GM23338 (cell line): ENCODE data around the gene HDAC9. TPM values are rescaled to one million over a fixed set of nuclear protein-coding genes. Genes with fewer than 3 reads are reported as not detected.

Source experiments
- ATAC-seq: fragments of 200-7000 bp; cut with Tn5 transposase; 3 replicates; pipeline ENCODE4 v1.9.1; 2020
- DNase-seq: peaks from one replicate; pipeline ENCODE4 v3.0.0-alpha.2; 2015; ENCODE audit warnings: low spot score
- H2AFZ ChIP-seq: fragments of 200-600 bp; sonication (generic); 2 replicates; pipeline ENCODE4 v1.8.0; 2016; ENCODE audit warnings: antibody characterized with exemption, mild to moderate bottlenecking, moderate library complexity
- H3F3A ChIP-seq: fragments of 200-600 bp; sonication (generic); replicated peaks from 2 replicates; pipeline ENCODE4 v1.8.0; 2017; ENCODE audit warnings: antibody characterized with exemption, mixed run types, low read depth
- H3K27ac ChIP-seq: fragments of 200-600 bp; sonication (generic); 2 replicates; pipeline ENCODE4 v1.6.1; 2016; ENCODE audit warnings: low read depth
- H3K27me3 ChIP-seq: fragments of 200-600 bp; sonication (generic); 2 replicates; pipeline ENCODE4 v1.8.0; 2016; ENCODE audit warnings: mild to moderate bottlenecking, mixed run types, moderate library complexity; ENCODE audit not compliant: insufficient read depth
- H3K36me3 ChIP-seq: fragments of 200-600 bp; sonication (generic); 2 replicates; pipeline ENCODE4 v1.8.0; 2016; ENCODE audit warnings: mild to moderate bottlenecking; ENCODE audit not compliant: insufficient read depth
- H3K4me1 ChIP-seq: fragments of 200-600 bp; sonication (generic); 2 replicates; pipeline ENCODE4 v1.8.0; 2016; ENCODE audit warnings: mild to moderate bottlenecking, moderate library complexity; ENCODE audit not compliant: insufficient read depth
- H3K4me2 ChIP-seq: fragments of 200-600 bp; sonication (generic); 2 replicates; pipeline ENCODE4 v1.7.1; 2017; ENCODE audit warnings: mixed run types
- H3K4me3 ChIP-seq: fragments of 200-600 bp; sonication (generic); 2 replicates; pipeline ENCODE4 v1.6.1; 2016; ENCODE audit warnings: mixed run types
- H3K79me2 ChIP-seq: fragments of 200-600 bp; sonication (generic); replicated peaks from 2 replicates; pipeline ENCODE4 v1.8.0; 2017; ENCODE audit warnings: mild to moderate bottlenecking; ENCODE audit not compliant: insufficient read depth
- H3K9me2 ChIP-seq: fragments of 200-600 bp; sonication (generic); 2 replicates; pipeline ENCODE4 v1.8.0; 2017; ENCODE audit not compliant: insufficient read depth
- H4K20me1 ChIP-seq: fragments of 200-600 bp; sonication (generic); replicated peaks from 2 replicates; pipeline ENCODE4 v1.8.0; 2017; ENCODE audit warnings: mild to moderate bottlenecking; ENCODE audit not compliant: insufficient read depth
- H3K27ac Mint-ChIP-seq: 2 replicates; pipeline ENCODE4 v1.8.0; 2020; ENCODE audit warnings: inconsistent platforms, mild to moderate bottlenecking, moderate library complexity, mixed read lengths
- H3K27me3 Mint-ChIP-seq: 3 replicates; pipeline ENCODE4 v1.8.0; 2022; ENCODE audit warnings: low read depth, mild to moderate bottlenecking, moderate library complexity, mixed read lengths, inconsistent platforms; ENCODE audit not compliant: insufficient read depth, poor library complexity
- H3K36me3 Mint-ChIP-seq: 3 replicates; pipeline ENCODE4 v1.8.0; 2021; ENCODE audit warnings: low read depth, mild to moderate bottlenecking, inconsistent platforms, moderate library complexity, mixed read lengths
- H3K4me1 Mint-ChIP-seq: 3 replicates; pipeline ENCODE4 v1.8.0; 2020; ENCODE audit warnings: mild to moderate bottlenecking, inconsistent platforms, mixed read lengths
- H3K4me3 Mint-ChIP-seq: 3 replicates; pipeline ENCODE4 v1.8.0; 2021; ENCODE audit warnings: moderate library complexity, mild to moderate bottlenecking, inconsistent platforms, mixed read lengths
- H3K9me3 Mint-ChIP-seq: 3 replicates; pipeline ENCODE4 v1.8.0; 2020; ENCODE audit warnings: moderate library complexity, mild to moderate bottlenecking, inconsistent platforms, mixed read lengths
- CREB1 ChIP-seq: fragments of 250-450 bp; sonication (Bioruptor Pico); IDR thresholded peaks from 2 replicates; pipeline ENCODE4 v1.5.0; 2020; ENCODE audit warnings: low read depth, mild to moderate bottlenecking, moderate library complexity
- EZH2 ChIP-seq: fragments of 200-600 bp; sonication (generic); IDR thresholded peaks from one replicate; pipeline ENCODE4 v1.8.0; 2017; ENCODE audit warnings: antibody characterized with exemption, mild to moderate bottlenecking, low read depth; ENCODE audit not compliant: unreplicated experiment
- EZH2phosphoT487 ChIP-seq: fragments of 200-600 bp; sonication (generic); IDR thresholded peaks from one replicate; pipeline ENCODE4 v1.8.1; 2018; ENCODE audit warnings: antibody characterized with exemption; ENCODE audit not compliant: unreplicated experiment
- JUNB ChIP-seq: IDR thresholded peaks from one replicate; pipeline ENCODE4 v1.6.1; 2016; ENCODE audit warnings: antibody characterized with exemption; ENCODE audit not compliant: unreplicated experiment
- NANOG ChIP-seq: IDR thresholded peaks from 2 replicates; pipeline ENCODE4 v1.6.1; 2016; ENCODE audit warnings: antibody characterized with exemption, borderline replicate concordance
- POLR2AphosphoS5 ChIP-seq: IDR thresholded peaks from 2 replicates; pipeline ENCODE4 v1.6.1; 2016; ENCODE audit warnings: antibody characterized with exemption, low read depth
- STAT1 ChIP-seq: IDR thresholded peaks from one replicate; pipeline ENCODE4 v1.6.1; 2016; ENCODE audit warnings: antibody characterized with exemption; ENCODE audit not compliant: unreplicated experiment
- ZNF114 ChIP-seq: fragments of 250-450 bp; sonication (Bioruptor Pico); IDR thresholded peaks from 2 replicates; pipeline ENCODE4 v1.5.0; 2020; ENCODE audit warnings: mild to moderate bottlenecking, moderate library complexity
- ZNF331 ChIP-seq: fragments of 250-450 bp; sonication (Bioruptor Pico); IDR thresholded peaks from 2 replicates; pipeline ENCODE4 v1.5.0; 2020; ENCODE audit warnings: low read depth, mild to moderate bottlenecking, moderate library complexity
- polyA plus RNA-seq: library from polyadenylated mRNA; unstranded; fragments of >200 nt; fragmentation: Nextera tagmentation; extraction: Ambion mirVana; gene quantifications from 2 replicates; pipeline ENCODE4 v1.2.1, GENCODE V29; 2016
- total RNA-seq: library from RNA; depleted of rRNA; stranded (reverse); fragments of >200 nt; shearing (Covaris generic); gene quantifications from 2 replicates; pipeline ENCODE4 v1.2.3, GENCODE V29; 2014
- TF ChIP-seq, protein P1 (sequence below): fragments of 250-450 bp; sonication (Bioruptor Pico); IDR thresholded peaks from 2 replicates; pipeline ENCODE4 v1.5.0; 2020; ENCODE audit warnings: mild to moderate bottlenecking, moderate library complexity
- TF ChIP-seq, protein P2 (sequence below): IDR thresholded peaks from one replicate; pipeline ENCODE4 v1.6.1; 2018; ENCODE audit warnings: antibody characterized with exemption; ENCODE audit not compliant: unreplicated experiment
- TF ChIP-seq, protein P3 (sequence below), 2 experiments: fragments of 200-600 bp in 1 of 2; sonication (generic) in 1 of 2; conservative IDR thresholded peaks; 2 replicates each; pipeline versions ENCODE4 v1.5.1 to v1.6.1; 2016 to 2017; ENCODE audit warnings: antibody characterized with exemption in 2 of 2, low read depth in 2 of 2, mild to moderate bottlenecking in 2 of 2, moderate library complexity in 1 of 2

The HDAC9 gene
- total and polyA plus RNA-seq, 2 experiments from 2014 or later = 8.3 to 18.5 TPM

DNA sequence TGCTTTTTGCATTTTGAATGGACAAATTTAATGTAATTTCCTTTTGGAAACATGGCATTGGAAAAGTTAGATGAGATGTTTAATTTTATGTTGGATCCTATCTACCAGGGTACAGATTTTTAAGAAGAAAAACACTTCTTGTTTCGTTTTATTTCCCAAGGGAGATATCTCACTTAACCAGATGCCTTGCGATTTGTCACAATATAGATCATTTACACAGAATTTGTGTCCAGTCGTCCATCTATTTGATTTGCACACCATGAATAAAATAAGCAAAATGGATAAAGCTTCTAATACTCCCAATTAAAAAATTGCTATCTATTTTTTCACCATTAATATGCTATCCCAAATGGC is 25.7 kb downstream of the HDAC9 start (continued):
- TF ChIP-seq, protein P1, sequence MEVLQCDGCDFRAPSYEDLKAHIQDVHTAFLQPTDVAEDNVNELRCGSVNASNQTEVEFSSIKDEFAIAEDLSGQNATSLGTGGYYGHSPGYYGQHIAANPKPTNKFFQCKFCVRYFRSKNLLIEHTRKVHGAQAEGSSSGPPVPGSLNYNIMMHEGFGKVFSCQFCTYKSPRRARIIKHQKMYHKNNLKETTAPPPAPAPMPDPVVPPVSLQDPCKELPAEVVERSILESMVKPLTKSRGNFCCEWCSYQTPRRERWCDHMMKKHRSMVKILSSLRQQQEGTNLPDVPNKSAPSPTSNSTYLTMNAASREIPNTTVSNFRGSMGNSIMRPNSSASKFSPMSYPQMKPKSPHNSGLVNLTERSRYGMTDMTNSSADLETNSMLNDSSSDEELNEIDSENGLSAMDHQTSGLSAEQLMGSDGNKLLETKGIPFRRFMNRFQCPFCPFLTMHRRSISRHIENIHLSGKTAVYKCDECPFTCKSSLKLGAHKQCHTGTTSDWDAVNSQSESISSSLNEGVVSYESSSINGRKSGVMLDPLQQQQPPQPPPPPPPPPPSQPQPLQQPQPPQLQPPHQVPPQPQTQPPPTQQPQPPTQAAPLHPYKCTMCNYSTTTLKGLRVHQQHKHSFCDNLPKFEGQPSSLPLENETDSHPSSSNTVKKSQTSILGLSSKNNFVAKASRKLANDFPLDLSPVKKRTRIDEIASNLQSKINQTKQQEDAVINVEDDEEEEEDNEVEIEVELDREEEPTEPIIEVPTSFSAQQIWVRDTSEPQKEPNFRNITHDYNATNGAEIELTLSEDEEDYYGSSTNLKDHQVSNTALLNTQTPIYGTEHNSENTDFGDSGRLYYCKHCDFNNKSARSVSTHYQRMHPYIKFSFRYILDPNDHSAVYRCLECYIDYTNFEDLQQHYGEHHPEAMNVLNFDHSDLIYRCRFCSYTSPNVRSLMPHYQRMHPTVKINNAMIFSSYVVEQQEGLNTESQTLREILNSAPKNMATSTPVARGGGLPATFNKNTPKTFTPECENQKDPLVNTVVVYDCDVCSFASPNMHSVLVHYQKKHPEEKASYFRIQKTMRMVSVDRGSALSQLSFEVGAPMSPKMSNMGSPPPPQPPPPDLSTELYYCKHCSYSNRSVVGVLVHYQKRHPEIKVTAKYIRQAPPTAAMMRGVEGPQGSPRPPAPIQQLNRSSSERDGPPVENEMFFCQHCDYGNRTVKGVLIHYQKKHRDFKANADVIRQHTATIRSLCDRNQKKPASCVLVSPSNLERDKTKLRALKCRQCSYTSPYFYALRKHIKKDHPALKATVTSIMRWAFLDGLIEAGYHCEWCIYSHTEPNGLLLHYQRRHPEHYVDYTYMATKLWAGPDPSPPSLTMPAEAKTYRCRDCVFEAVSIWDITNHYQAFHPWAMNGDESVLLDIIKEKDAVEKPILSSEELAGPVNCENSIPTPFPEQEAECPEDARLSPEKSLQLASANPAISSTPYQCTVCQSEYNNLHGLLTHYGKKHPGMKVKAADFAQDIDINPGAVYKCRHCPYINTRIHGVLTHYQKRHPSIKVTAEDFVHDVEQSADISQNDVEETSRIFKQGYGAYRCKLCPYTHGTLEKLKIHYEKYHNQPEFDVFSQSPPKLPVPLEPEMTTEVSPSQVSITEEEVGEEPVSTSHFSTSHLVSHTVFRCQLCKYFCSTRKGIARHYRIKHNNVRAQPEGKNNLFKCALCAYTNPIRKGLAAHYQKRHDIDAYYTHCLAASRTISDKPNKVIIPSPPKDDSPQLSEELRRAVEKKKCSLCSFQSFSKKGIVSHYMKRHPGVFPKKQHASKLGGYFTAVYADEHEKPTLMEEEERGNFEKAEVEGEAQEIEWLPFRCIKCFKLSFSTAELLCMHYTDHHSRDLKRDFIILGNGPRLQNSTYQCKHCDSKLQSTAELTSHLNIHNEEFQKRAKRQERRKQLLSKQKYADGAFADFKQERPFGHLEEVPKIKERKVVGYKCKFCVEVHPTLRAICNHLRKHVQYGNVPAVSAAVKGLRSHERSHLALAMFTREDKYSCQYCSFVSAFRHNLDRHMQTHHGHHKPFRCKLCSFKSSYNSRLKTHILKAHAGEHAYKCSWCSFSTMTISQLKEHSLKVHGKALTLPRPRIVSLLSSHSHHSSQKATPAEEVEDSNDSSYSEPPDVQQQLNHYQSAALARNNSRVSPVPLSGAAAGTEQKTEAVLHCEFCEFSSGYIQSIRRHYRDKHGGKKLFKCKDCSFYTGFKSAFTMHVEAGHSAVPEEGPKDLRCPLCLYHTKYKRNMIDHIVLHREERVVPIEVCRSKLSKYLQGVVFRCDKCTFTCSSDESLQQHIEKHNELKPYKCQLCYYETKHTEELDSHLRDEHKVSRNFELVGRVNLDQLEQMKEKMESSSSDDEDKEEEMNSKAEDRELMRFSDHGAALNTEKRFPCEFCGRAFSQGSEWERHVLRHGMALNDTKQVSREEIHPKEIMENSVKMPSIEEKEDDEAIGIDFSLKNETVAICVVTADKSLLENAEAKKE (CRISPR knock-in tag) = no peak
- TF ChIP-seq ZNF331 = no peak

DNA sequence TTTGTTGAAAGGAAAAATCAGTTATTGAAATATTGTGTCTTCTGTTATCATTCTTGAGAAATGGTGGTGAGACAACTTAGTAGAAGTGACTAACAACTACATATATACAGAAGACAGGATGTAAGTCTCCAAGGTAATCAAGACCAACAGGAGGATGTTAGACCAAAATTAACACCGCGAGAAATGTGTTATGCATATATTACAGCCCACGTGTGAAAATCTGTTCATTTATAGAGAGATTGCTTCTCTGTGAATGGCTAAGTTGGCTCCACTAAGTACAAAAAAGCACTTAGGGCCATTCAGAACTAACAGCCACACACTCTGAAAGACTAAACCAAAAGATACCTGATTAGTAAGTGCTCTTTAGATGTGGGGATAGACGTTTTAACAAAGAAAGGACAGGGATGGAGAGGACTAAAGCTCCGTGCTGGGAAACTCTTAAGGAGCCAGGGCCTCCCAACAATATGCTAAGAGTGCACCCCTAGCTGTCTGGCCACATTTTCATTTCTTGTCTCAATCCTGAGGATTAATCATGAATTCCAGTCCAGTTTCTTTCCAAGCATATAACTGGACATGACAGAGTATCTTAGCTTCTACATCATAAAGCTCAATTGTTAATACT is 26.5 kb downstream of the HDAC9 start:
- no peaks in the 10 kb centered on the region for H3K36me3 ChIP-seq
- H3K79me2 ChIP-seq = no peaks in the 10 kb centered on the region
- no peak overlapping the region for H3K4me2 ChIP-seq
- H2AFZ ChIP-seq = no peak overlapping the region
- H3F3A ChIP-seq = no peaks in the 10 kb centered on the region
- Mint-ChIP-seq H3K4me3 (no peak overlapping the region), H3K27me3 (no peaks in the 10 kb centered on the region), H3K36me3 (no peaks in the 10 kb centered on the region), H3K4me1 (peaks cover 23% of the 10 kb centered on the region), H3K27ac (no peak overlapping the region), H3K9me3 (no peaks in the 10 kb centered on the region)
- DNase-seq = no peak
- no peaks in the 10 kb centered on the region for H4K20me1 ChIP-seq
- ATAC-seq = peak; percentile 45; the same call in 2 of the 3 replicates
- H3K9me2 ChIP-seq = no peaks in the 10 kb centered on the region
- no peak overlapping the region for H3K27ac ChIP-seq
- H3K27me3 ChIP-seq = no peaks in the 10 kb centered on the region
- TF ChIP-seq, protein P2, sequence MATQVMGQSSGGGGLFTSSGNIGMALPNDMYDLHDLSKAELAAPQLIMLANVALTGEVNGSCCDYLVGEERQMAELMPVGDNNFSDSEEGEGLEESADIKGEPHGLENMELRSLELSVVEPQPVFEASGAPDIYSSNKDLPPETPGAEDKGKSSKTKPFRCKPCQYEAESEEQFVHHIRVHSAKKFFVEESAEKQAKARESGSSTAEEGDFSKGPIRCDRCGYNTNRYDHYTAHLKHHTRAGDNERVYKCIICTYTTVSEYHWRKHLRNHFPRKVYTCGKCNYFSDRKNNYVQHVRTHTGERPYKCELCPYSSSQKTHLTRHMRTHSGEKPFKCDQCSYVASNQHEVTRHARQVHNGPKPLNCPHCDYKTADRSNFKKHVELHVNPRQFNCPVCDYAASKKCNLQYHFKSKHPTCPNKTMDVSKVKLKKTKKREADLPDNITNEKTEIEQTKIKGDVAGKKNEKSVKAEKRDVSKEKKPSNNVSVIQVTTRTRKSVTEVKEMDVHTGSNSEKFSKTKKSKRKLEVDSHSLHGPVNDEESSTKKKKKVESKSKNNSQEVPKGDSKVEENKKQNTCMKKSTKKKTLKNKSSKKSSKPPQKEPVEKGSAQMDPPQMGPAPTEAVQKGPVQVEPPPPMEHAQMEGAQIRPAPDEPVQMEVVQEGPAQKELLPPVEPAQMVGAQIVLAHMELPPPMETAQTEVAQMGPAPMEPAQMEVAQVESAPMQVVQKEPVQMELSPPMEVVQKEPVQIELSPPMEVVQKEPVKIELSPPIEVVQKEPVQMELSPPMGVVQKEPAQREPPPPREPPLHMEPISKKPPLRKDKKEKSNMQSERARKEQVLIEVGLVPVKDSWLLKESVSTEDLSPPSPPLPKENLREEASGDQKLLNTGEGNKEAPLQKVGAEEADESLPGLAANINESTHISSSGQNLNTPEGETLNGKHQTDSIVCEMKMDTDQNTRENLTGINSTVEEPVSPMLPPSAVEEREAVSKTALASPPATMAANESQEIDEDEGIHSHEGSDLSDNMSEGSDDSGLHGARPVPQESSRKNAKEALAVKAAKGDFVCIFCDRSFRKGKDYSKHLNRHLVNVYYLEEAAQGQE = no peak
- no peak for TF ChIP-seq ZNF114 (CRISPR knock-in tag)
- TF ChIP-seq EZH2phosphoT487 = no peak
- no peak for TF ChIP-seq EZH2
- no peak for TF ChIP-seq CREB1
- TF ChIP-seq NANOG = no peak
- TF ChIP-seq JUNB = no peak
- TF ChIP-seq STAT1 = no peak
- TF ChIP-seq, protein P3, sequence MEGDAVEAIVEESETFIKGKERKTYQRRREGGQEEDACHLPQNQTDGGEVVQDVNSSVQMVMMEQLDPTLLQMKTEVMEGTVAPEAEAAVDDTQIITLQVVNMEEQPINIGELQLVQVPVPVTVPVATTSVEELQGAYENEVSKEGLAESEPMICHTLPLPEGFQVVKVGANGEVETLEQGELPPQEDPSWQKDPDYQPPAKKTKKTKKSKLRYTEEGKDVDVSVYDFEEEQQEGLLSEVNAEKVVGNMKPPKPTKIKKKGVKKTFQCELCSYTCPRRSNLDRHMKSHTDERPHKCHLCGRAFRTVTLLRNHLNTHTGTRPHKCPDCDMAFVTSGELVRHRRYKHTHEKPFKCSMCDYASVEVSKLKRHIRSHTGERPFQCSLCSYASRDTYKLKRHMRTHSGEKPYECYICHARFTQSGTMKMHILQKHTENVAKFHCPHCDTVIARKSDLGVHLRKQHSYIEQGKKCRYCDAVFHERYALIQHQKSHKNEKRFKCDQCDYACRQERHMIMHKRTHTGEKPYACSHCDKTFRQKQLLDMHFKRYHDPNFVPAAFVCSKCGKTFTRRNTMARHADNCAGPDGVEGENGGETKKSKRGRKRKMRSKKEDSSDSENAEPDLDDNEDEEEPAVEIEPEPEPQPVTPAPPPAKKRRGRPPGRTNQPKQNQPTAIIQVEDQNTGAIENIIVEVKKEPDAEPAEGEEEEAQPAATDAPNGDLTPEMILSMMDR (conservative IDR thresholded peaks at IDR 0.05; ENCODE audit: low read depth in 2 of 2) = no peak
- no peak for TF ChIP-seq POLR2AphosphoS5
- no peak for TF ChIP-seq ZNF331
- no peak overlapping the region for H3K4me3 ChIP-seq
- no peaks in the 10 kb centered on the region for H3K4me1 ChIP-seq
